Germinal center (tissue), 1 donor: ENCODE measurements around the gene RSPO1.

Experiments
- DNase-seq: peaks from one replicate; pipeline ENCODE4 v3.0.0; 2012; ENCODE audit warnings: mixed read lengths, low spot score

The RSPO1 gene

DNA sequence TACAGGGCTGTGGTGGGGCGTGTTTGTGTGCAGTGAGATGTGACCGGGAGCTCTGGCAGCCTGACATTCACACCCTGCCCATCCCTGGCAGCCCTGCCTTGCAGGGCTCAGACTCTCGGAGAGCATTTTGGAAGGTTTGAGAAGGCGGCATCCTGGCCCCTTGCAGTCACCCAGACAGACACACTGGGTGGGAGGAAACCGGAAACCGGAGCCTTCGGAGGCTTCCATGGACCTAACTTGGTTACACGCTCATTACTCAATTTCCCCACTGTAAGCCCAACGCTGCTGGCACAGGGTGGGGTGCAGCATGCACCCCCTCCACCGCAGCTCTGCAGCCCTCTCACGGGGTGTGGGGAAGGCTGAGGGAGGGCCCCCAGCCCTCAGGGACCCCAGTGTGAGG, 22.2 kb upstream of the RSPO1 start:
- no peak for DNase-seq

DNA sequence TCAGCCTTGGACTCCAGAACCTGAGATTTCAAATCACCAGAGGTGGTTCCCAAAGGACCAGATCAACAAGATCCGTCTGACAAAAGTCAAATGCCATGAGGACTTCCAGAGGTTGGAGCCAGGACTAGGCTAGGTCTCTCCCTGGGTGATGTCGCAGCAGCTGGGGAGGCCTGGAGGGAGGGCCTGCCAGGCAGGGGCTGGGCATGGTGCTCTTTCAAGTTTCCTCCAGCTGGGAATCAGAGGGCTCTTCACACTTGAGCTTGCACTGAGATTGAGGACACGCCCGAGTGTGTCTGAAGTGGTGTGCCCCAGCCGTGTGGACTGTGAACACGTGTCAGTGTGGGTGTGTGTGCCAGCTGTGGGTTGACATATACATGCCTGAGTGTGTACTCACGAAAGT, 21.3 kb upstream of the RSPO1 start:
- DNase-seq, result no peak

DNA sequence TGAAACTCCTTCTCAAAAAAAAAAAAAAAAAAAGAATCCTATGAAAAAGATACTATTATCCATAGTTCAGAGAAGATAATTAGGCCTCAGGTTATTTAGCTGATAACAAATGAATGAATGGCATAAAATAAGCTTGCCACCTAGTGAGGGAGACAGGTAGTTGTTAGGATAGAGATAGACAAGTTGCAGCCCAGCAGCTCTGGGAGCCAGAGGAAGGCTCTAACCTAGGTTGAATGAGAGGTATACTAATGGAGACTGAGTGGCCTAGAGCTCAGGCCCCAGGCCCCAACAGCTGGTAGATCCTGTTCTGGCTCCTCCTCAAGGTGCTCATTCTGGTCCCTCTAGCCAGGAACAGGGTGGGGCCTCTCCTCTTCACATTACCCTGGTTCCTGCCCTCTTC, 20.6 kb upstream of the RSPO1 start:
- no peak for DNase-seq

DNA sequence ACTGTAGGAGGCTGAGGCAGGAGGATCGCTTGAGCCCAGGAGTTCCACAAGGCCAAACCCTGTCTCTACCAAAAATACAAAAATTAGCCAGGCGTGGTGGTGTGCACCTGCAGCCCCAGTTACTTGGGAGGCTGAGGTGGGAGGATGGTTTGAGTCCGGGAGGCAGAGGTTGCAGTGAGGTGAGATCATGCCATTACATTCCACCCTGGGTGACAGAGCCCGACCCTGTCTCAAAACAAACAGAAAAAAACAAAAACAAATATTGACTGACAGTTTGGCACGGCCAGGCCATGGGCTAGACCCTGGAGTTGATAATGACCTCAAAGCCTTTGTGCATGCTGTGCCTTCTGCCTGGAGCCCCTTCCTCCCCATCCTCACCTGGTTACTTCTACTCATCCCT, 19.2 kb upstream of the RSPO1 start:
- no peak for DNase-seq

DNA sequence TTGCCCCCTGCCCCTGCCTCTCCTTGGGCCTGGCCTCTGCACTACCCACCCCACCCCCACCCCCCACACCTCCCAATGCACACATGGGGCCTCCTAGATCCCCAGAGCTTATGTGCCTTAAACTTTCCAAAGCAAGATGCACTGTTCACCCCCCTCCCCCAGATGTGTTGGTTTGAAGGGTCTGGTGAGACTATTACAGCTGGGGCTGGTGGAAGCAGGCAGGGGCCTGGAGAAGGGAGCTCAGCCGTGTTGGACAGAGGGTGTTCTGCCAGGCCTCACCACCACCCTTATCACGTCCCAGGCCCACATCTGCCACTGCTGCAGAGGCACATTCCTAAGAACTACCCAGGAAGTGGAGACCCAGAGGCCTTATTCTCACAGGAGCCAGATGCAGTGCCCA, 18.3 kb upstream of the RSPO1 start:
- DNase-seq, result no peak

DNA sequence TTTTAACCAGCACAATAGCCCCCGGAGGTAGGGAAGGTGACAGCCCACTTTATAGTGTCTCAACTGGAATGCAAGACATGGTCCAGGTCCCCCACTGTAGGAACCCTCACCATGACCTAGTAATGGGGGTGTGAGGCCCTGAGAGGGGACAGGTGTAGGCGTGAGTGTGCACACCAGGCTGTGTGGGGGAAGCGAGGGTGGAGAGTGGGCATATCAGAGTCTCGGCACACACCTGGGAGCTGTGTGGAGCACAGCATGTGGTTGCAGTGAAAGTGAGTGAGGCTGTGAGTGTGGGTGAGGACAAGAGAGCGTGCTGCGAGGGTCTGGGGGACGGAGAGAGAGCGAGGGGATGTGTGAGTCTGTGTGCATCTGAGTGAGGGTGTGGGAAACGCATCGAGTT, 17.1 kb upstream of the RSPO1 start:
- no peak for DNase-seq

DNA sequence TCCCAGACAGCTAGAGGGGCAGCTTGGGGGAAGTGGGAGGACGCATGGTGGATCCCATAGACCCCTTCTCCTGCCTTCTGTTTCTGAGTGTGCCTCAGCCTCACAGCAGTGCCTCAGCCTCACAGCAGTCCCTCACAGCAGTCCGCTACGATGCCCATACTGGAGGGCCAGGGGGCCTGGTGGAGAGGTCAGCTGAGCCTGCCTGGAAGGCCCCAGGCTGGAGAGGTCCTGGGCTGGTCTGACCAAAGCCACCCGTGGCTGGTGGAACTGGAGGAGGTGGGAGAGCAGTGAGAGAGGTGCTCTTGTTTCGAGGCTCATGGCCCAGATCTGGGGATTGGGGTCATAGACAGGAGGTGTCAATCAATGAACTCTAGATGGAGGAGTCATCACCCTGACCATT, 16.0 kb upstream of the RSPO1 start:
- DNase-seq, result no peak

DNA sequence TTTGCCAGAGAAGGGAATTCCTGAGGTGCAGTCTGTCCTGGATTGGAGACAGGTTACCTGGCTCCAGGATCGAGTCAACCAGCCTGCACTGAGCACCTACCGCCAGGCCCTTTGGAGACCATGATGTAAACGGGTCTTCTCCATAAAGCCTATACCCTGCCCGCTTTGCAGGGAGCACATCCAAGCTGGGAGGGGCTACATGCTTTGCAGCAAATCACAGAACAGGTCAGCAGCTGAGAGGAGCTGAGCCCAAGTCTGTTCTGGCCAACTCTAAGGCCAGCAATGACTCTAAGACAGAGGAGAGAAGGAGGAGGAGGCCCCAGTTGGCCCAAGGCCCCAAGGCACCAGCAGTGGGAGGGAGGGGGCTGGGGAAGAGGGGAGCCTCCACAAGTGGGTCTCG, 15.5 kb upstream of the RSPO1 start:
- no peak for DNase-seq

DNA sequence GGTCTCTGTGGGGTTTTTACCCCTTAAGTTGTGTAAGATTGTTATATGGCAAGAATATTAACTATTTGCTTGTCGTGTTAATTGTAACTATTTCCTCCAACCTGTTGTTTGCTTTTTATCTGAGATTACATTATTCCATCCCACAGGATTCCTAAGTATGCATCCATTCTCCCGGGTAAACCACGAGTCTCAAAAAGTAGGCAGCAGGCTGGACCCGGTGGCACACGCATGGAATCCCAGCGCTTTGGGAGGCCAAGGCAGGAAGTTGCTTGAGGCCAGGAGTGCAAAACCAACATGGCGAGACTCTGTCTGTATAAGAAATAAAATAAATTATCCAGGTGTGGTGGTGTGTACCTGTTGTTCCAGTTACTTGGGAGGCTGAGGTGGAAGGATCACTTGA, 12.6 kb upstream of the RSPO1 start:
- DNase-seq, result no peak

DNA sequence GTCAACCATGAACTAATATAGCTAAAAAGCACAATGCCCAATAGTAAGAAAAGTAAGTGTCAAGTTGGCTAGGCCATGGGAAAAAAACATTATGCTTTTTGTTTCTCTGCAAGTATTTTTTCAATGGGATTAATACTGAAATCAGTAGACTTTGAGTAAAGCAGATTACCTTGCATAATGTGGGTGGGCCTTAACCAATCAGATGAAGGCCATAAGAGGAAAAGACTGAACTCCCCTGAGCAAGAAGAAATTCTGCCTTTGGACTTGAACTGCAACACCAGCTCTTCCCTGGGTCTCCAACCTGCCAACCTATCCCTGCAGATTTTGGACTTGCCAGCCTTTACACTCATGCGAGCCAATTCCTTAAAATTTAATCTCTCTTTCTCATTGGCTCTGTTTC, 6.4 kb upstream of the RSPO1 start:
- no peak for DNase-seq

DNA sequence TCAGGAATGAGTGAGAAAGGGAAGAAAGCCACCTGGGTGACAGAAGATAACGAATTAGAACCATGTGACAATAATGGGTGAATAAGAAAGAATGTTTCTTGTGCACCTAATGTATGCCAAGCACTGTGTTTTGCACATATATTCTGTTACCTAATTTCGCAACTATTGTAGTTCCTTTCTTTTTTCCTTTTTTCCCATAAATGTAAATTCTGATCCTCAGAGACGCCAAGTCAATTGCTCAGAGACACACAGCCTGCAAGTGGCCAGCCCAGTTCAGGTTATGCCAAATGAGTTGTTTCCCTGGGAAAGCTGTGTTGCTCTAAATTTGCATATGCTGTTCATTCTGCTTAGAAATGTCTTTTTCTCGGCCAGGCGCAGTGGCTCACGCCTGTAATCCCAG, 1.7 kb upstream of the RSPO1 start:
- DNase-seq, result no peak

DNA sequence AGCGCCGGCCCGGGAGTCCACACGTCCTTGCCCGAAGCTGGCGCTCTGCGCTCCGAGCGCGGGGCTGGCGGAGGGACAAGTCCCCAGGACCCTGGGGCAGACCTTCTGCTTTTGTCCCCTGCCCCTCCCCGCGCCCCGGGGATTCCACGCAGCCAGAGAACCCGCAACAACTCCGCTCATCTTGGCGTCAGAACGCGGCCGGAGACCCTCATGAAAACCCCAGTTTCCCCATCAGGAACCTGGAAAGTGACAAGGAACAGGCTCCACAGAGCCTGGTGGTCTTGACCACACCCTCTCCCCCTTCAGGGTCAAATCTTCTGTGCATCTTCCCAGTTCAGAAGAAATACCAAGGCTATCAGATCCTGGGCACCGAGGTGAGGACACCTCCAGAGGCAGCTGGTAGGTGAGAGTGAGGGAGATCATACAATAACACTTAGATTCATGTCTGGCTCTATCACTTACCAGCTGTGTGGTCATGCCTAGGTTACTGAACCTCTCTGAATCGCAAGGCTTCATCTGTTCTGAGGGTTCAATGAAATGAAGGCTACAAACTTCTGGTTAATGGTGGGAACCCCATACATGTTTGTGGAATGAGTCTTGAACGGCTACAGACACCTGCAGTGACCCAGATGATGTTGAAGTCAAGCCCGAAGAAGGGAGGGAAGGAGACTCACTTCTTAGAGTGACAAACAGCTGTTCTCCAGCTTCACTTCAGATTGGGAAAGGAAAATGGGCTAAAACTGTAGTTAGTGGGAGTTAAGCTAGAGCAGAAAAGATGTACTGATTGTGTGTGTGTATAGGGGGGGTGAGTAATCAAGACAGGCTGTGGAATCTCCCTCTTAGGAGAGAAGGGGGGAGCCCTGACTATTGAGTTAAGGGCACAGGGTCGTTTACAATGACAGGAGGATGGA, 555 bp upstream of the RSPO1 start:
- no peak for DNase-seq

DNA sequence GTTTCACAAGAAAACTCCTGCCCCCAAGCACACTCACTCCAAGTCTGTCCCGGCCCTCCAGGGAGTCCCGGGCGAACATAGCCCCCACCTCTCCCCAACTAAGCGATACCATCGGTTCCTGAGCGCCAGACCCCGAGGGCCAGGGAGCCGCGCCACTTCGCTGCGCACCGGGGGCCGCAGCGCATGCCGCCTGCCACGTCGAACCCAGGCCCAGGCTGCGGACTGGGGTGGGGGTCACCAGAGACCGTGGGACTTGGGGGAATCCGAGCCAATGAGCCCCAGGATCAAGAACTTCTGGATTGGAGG, 801 bp downstream of the RSPO1 start:
- no peak for DNase-seq

DNA sequence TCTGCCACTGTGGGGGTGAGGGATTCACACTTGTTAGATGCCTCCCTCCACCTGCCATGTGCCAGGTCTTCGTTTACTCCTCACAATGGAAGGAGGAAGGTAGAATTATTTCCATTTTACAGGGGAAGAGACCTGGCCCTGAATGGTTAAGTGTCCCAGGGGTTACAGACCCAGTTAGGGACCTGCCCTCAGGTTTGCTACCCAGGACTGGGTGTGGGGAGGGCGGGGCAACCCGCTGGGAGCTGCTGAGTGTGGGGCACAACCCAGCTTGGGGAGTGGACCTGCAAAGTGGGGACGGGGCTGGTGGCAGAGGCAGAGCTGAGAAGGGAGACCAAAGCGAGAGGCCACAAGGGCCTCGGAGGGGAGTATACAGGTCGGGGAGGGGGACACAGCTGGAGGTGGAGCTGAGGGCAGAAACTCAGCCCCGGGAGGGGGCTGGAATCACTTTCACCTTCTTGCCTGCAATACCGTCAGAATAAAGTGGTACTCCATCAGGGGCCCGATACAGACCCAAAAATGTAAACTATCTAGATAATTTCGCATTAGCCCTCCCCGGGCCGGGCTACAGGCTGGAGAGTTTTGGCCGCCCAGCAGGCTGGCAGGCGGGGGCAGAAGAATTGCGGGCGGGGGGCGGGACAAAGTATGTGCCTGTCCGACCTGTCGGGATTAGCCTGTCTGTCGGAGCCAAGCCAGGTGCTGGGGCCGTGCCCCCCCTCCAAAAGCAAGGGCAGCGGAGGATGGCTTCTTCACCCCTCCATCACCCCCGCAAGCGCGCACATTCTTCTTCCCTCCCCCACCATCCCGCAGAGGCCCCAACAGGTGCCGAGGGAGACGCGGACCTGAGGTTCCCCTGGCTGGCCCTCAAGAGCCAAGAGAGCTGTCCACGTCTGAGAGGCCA, 1.4 kb downstream of the RSPO1 start:
- DNase-seq, result no peak

DNA sequence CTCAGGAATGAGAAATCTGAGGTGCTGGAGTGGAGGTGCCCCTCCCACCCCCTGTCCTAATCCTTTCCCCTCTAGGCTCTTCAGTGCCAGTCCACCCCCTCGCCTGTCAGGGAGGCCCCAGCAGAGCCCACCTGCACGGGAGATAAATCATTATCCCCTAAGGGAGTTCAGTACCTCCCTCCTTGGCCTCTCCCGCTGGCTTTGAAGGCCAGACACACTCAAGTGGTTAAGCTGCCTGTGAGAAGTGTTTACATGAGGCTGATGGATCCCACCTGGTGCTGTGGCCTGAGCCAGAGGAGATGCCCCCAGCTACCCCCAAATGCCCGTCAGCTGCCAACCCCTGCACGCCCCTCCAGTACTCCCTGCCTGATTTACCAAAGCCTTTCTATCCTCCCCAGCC, 3.7 kb downstream of the RSPO1 start:
- no peak for DNase-seq

DNA sequence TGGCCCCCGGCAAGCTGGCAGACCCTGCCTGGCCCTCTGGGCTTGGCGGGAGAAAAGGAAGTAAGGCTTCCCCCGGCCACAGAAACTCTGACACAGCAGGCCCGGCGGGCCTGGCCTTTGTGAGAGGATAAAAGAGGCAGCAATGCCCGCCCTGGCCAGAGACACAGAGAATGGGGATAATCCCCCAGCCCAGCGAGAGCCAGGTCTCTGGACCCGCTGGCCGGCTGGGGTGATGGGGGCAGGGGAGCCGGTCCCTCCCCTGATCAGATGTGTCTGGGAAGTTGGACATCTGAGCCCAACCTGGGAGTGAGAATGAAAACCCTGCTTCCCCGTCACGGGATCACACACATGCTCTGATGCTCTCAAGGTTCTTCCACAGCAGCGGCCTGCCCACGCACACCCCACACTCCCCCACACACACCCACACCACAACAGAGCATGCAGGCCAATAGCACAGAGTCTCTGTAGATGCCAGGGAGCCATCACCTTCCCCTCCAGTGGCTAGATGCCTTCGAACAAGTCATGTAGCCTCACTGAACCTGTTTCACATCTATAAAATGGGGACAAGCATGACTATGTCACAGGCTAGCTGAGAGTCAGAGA, 4.2 kb downstream of the RSPO1 start:
- DNase-seq, result no peak

DNA sequence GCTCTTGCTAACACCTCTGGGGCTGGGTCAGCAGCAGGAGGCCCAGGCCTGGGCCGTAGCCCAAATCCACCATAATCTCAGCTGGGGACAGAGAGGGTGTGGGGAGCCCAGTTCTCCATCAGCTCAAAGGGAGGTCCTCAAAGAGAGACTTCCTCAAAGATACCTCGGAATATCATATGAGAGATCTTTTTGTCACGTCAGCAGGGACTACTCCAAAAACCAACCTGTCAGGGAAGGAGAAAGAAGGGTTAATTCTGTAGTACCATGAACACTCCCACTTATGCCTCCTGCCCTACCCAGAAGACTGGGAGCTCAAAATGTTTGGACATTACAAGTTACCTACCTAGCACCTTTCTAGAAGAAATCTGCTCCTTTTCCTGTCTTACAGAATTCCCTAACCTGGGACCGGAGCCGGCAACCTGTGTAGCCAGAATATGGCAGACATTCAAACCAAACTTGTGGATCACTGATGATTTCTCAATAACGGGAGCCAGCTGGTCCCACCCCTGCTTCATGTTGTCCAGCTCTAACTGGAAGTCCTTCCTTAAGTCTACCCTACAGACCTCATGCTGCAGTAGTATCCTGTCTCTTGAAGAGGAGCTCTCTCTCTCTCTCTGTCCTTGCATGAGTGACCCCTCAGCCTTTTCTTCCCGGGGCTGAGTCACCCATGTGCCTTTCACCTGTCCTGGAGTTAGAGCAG, 4.8 kb downstream of the RSPO1 start:
- no peak for DNase-seq

DNA sequence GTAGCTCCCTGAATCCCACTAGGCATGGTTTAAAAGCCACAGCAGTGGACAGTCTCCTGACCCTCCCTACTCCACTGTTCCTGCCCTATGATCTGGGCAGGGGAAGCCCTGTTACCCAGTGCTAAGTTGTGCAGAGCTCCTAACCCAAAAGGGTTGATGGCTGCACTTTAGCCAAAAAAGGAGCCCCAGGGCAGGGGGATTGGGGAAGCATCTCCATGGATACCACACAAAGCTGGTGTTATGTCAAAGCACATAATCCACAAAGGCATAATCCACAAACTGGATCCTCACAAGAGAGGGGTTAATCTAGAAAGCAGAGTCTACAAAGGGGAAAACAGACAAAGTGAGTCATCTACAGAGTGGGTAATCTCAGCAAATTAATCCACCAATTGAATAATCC, 5.7 kb downstream of the RSPO1 start:
- DNase-seq, result no peak

DNA sequence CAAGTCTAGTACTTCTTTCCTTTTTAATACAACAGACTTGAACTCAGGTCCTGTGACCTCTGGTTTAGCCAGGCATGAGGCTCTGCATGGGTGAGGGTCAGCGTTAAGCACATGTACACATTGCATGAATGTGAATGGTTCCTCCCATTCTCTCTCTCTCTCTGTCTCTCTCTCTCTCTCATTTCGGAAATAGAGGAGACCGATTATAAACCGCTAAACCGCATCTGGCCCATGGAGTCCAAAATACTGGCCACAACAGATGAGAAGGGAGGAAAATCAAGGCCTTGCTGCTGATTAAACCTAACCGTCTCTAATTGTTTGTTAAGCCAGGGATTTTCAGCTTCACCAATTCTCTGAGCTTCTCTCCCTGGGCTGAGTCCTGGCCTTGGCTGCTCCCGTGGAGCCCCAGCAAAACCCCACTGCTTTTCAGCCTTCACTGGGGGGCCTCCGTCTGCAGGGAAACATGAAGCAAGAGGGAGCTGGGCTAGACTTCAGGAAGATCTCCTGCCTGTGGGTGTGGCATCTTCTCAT, 6.6 kb downstream of the RSPO1 start:
- DNase-seq, result no peak

DNA sequence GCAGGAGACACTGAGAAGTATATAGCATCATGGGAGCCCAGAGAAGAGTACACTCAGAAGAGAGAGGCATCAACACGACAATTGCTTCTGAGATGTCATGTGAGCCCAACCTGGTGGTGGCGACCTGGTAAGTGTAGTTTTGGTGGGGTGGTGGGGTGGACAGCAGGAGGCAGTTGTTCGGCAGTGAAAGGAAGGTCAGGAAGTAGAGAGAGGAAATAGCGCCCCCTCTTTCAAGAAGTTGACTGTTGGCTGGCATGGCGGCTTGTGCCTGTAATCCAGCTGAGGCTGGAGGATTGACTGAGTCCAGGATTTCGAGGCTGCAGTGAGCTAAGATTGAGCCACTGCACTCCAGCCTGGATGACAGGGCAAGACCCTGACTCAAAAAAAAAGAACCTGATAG, 12.6 kb downstream of the RSPO1 start:
- DNase-seq, result no peak

DNA sequence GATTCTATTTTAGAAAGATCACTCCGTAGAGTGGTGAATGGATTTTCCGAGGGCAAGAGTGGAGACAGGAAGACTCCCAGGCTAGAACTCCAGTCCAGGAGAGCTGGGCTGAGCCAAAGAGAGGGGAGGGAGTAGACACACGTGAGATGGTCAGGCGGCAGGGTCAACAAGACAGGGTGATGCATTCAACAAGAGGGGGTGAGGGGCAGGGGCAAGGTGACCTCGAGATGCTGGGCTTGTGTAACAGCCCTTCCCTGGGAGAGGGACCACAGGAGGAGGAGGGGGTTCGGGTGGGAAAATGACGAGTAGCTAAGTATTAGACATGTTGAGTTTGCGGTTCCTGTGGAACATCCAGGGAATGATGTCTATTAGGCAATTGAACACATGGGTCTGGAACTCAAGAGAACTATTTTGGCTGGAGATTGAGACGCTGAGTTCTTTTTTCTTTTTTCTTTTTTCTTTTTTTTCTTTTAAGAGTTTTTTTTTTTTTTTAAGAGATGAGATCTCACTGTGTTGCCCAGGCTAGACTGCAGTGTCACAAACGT, 13.3 kb downstream of the RSPO1 start:
- DNase-seq, result no peak

DNA sequence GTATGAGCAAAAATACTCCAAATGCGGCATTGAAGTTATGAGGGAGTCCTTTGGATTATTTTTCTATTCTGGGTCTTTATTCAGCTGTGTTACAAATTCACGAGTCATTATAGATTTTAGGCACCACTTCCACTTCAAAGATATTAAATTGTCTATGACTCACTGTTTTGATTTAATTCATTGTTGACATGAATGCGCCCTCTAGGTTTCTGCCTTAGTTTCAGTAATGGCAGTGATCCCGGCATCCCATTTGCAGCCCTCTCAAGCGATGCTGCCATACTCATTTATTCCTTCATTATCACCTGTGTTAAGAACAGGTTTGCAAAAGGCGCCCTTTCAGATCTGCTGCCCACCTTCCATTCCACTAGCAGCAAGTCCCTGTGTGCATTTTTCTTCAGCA, 14.0 kb downstream of the RSPO1 start:
- no peak for DNase-seq
